ENCODE data around the gene ACAT2.
"Not testable (repeated sequence)": the region's sequence is repeated elsewhere in the genome, so short reads cannot be mapped to it uniquely, and the experiment has no call there.

The ACAT2 gene

DNA sequence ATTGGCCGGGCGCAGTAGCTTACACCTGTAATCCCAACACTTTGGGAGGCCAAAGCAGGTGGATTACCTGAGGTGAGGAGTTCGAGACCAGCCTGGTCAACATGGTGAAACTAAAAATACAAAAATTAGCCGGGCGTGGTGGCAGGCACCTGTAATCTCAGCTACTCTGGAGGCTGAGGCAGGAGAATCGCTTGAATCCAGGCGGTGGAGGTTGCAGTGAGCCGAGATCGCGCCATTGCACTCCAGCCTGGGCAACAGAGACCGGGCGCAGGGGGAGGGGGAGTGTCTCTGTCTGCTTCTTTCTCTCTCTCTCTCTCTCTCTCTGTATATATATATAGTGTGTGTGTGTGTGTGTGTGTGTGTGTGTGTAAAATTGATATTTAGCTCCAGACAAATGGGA lies 29.3 kb upstream of the ACAT2 start:
- Histone ChIP-seq H3K4me1 (ENCODE audit: control insufficient read depth in 1 of 2, insufficient read depth in 2 of 2, low read length in 2 of 2) (peaks cover 0 to 43% of the 10 kb centered on the region in 2 donors), H3K36me3 (ENCODE audit: control insufficient read depth in 1 of 2, insufficient read depth in 2 of 2, low read length in 2 of 2) (peaks cover under 1 to 10% of the 10 kb centered on the region in 2 donors)
- H3K9me3 ChIP-seq (ENCODE audit: control insufficient read depth in 1 of 2, low read length in 2 of 2); H3K4me3 ChIP-seq (ENCODE audit: low read depth in 1 of 2, low read length in 2 of 2); H3K27ac ChIP-seq (ENCODE audit: low read length); H3K27me3 ChIP-seq (ENCODE audit: low read depth, low read length): not testable (repeated sequence)

DNA sequence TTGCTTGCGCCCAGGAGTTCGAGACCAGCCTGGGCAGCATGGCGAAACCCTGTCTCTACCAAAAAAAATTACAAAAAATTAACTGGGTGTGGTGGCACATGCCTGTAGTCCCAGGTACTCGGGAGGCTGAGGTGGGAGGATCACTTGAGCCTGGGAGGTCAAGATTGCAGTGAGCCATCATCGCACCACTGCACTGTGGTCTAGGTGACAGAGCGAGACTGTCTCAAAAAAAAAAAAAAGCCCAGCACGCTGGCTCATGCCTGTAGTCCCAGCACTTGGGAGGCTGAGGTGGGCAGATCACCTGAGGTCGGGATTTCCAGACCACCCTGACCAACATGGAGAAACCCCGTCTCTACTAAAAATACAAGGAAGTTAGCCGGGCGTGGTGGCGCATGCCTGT lies 28.4 kb upstream of the ACAT2 start:
- not testable (repeated sequence) for H3K36me3 ChIP-seq (ENCODE audit: control insufficient read depth in 1 of 2, insufficient read depth in 2 of 2, low read length in 2 of 2)
- peaks cover 0 to 43% of the 10 kb centered on the region in 2 donors for H3K4me1 ChIP-seq (ENCODE audit: control insufficient read depth in 1 of 2, insufficient read depth in 2 of 2, low read length in 2 of 2)

DNA sequence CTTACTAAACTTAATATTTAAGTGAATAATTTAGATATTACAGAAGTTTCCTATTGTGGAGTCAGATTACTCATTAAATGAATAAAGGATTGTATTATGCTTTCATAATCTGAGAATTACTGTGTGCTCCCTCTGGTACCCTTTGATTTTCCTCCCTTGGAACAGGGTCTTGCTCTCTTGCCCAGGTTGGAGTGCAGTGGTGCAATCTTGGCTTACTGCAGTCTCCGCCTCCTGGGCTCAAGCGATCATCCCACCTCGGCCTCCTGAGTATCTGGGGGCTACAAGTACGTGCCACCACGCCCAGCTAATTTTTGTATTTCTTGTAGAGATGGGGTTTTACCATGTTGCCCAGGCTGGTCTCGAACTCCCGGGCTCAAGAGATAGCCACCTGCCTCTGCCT lies 24.9 kb upstream of the ACAT2 start:
- Histone ChIP-seq H3K4me3 (ENCODE audit: low read depth in 1 of 2, low read length in 2 of 2) (no peak overlapping the region), H3K27ac (ENCODE audit: low read length) (no peak overlapping the region), H3K9me3 (ENCODE audit: control insufficient read depth in 1 of 2, low read length in 2 of 2) (no peaks in the 10 kb centered on the region), H3K4me1 (ENCODE audit: control insufficient read depth in 1 of 2, insufficient read depth in 2 of 2, low read length in 2 of 2) (peaks cover 0 to 15% of the 10 kb centered on the region in 2 donors), H3K36me3 (ENCODE audit: control insufficient read depth in 1 of 2, insufficient read depth in 2 of 2, low read length in 2 of 2) (peaks cover 8 to 29% of the 10 kb centered on the region in 2 donors), H3K27me3 (ENCODE audit: low read depth, low read length) (no peaks in the 10 kb centered on the region)

More for the DNA sequence above, 28.4 kb upstream of the ACAT2 start:
- H3K9me3 ChIP-seq (ENCODE audit: control insufficient read depth in 1 of 2, low read length in 2 of 2); H3K27me3 ChIP-seq (ENCODE audit: low read depth, low read length); H3K4me3 ChIP-seq (ENCODE audit: low read depth in 1 of 2, low read length in 2 of 2); H3K27ac ChIP-seq (ENCODE audit: low read length): not testable (repeated sequence)

DNA sequence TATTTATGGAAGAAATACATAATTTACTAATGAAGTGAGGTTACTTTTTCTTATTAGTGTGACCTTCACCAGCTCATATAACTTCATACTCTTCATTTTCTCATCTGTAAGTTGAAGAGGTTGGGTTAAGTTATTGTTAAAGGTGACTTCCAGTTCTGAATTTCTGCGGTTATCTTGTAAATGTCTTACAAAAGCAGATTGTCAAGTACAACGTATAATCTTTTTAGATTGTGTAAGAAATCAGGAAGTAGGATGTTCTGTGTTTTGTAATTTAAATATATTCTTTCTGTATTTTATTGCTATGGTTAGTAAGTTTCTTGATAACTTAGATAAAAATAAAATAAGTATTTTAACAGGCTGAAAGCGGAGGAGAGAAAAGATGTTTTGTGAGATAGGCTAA lies 22.5 kb upstream of the ACAT2 start:
- H3K4me3 ChIP-seq (ENCODE audit: low read depth in 1 of 2, low read length in 2 of 2), result no peak overlapping the region
- peaks cover 23 to 42% of the 10 kb centered on the region in 2 donors for H3K36me3 ChIP-seq (ENCODE audit: control insufficient read depth in 1 of 2, insufficient read depth in 2 of 2, low read length in 2 of 2)
- H3K27ac ChIP-seq (ENCODE audit: low read length), result no peak overlapping the region
- H3K27me3 ChIP-seq (ENCODE audit: low read depth, low read length), result no peaks in the 10 kb centered on the region
- peaks cover 0 to 9% of the 10 kb centered on the region in 2 donors for H3K4me1 ChIP-seq (ENCODE audit: control insufficient read depth in 1 of 2, insufficient read depth in 2 of 2, low read length in 2 of 2)
- no peaks in the 10 kb centered on the region for H3K9me3 ChIP-seq (ENCODE audit: control insufficient read depth in 1 of 2, low read length in 2 of 2)

DNA sequence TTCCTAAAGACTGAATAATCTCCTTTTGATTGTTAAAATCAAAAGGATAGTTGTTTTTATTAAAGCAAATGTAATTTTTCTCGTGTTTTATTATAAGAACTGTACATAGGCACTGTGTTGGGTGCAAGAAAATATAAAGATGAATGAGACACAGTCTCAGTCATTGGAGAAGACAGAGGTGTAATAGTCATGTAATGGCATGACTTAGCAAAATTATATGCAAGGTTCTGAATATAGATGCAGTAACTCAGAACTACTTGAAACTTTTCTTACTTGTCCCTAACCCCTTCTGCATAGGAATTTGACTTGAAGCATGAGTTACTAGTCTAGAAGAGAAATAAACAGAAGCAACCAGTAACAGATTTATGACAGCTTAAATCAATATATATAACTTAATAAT lies 19.7 kb upstream of the ACAT2 start:
- Histone ChIP-seq H3K27ac (ENCODE audit: low read length) (no peak overlapping the region), H3K27me3 (ENCODE audit: low read depth, low read length) (no peaks in the 10 kb centered on the region), H3K4me1 (ENCODE audit: control insufficient read depth in 1 of 2, insufficient read depth in 2 of 2, low read length in 2 of 2) (peaks cover 0 to 5% of the 10 kb centered on the region in 2 donors), H3K36me3 (ENCODE audit: control insufficient read depth in 1 of 2, insufficient read depth in 2 of 2, low read length in 2 of 2) (peaks cover 50 to 70% of the 10 kb centered on the region in 2 donors), H3K4me3 (ENCODE audit: low read depth in 1 of 2, low read length in 2 of 2) (no peak overlapping the region), H3K9me3 (ENCODE audit: control insufficient read depth in 1 of 2, low read length in 2 of 2) (no peaks in the 10 kb centered on the region)

DNA sequence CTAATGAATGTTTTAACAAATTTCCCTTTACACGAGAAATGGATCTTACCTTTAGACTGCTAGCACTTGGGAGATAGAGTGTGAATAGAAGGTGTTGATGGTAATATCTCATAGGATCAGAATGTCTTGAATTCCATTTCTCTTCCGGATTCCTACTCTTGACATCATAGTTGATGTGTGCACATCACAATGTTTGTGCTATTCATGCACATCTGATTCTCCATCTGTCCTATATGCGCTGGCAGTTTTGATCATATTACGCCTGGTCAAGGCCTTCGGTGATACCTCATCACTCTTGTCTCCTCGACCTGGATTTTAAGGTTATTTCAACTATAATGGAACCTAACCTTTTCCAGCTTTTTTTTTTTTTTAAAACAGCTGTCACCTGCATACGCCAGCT lies 16.8 kb upstream of the ACAT2 start:
- Histone ChIP-seq H3K9me3 (ENCODE audit: control insufficient read depth in 1 of 2, low read length in 2 of 2) (no peaks in the 10 kb centered on the region), H3K4me1 (ENCODE audit: control insufficient read depth in 1 of 2, insufficient read depth in 2 of 2, low read length in 2 of 2) (no peaks in the 10 kb centered on the region), H3K4me3 (ENCODE audit: low read depth in 1 of 2, low read length in 2 of 2) (no peak overlapping the region), H3K27ac (ENCODE audit: low read length) (no peak overlapping the region), H3K36me3 (ENCODE audit: control insufficient read depth in 1 of 2, insufficient read depth in 2 of 2, low read length in 2 of 2) (peaks cover 69 to 70% of the 10 kb centered on the region in 2 donors), H3K27me3 (ENCODE audit: low read depth, low read length) (no peaks in the 10 kb centered on the region)

DNA sequence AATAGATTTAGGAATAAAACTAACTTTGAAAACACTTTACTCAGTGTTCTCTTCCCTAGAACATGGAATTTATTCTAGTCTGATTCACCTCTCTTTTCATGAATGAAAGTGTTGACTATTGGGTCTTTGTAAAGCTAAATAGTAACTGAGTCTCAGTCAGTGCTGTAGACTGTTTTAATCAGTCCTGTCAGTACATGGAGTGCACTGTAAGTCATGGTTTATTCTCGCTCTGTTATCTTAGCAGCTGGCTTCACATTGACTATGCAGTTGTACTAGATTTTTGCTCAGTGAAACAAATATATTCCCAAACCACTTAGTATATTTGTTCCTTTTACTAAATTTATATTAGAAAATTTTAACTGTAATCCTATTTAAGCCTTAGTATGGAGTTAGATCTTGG lies 15.1 kb upstream of the ACAT2 start:
- Histone ChIP-seq H3K36me3 (ENCODE audit: control insufficient read depth in 1 of 2, insufficient read depth in 2 of 2, low read length in 2 of 2) (peaks cover 67 to 68% of the 10 kb centered on the region in 2 donors), H3K4me1 (ENCODE audit: control insufficient read depth in 1 of 2, insufficient read depth in 2 of 2, low read length in 2 of 2) (no peaks in the 10 kb centered on the region), H3K27ac (ENCODE audit: low read length) (no peak overlapping the region), H3K27me3 (ENCODE audit: low read depth, low read length) (no peaks in the 10 kb centered on the region), H3K4me3 (ENCODE audit: low read depth in 1 of 2, low read length in 2 of 2) (no peak overlapping the region), H3K9me3 (ENCODE audit: control insufficient read depth in 1 of 2, low read length in 2 of 2) (no peaks in the 10 kb centered on the region)

DNA sequence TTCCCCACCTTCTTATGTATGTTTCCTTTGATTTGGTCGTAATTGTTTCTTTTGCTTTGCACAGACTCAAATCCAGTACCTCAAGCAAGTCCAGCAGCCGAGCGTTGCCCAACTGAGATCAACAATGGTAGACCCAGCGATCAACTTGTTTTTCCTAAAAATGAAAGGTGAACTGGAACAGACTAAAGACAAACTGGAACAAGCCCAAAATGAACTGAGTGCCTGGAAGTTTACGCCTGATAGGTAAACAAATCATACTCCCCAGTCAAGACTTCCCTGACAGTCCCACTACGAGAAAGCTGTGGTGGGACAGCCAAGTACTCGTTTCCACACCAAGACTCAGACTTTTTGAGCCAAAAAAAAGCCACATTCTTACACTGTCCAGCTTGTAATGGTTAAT lies 13.7 kb upstream of the ACAT2 start:
- not testable (repeated sequence) for H3K4me3 ChIP-seq (ENCODE audit: low read depth in 1 of 2, low read length in 2 of 2); H3K4me1 ChIP-seq (ENCODE audit: control insufficient read depth in 1 of 2, insufficient read depth in 2 of 2, low read length in 2 of 2); H3K9me3 ChIP-seq (ENCODE audit: control insufficient read depth in 1 of 2, low read length in 2 of 2); H3K27ac ChIP-seq (ENCODE audit: low read length); H3K27me3 ChIP-seq (ENCODE audit: low read depth, low read length)
- peaks cover 69 to 77% of the 10 kb centered on the region in 2 donors for H3K36me3 ChIP-seq (ENCODE audit: control insufficient read depth in 1 of 2, insufficient read depth in 2 of 2, low read length in 2 of 2)

DNA sequence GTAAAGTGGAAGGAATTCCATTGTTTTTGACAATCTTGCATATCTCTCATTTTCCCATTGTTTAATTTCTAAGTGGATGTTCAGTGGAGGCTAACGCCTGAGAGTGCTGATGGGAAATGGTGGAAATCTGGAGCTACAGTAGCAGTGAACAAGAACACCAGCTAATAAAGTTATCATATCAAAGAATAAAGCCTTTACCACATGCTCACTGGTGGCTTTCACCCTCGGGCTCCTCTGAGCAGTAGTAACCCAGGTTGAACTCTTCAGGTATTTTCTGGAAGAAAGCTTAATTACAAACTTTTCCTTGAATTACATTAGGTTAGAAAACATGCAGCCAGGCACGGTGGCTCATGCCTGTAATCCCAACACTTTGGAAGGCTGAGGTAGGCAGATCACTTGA lies 10.4 kb upstream of the ACAT2 start:
- H3K27me3 ChIP-seq (ENCODE audit: low read depth, low read length), result no peaks in the 10 kb centered on the region
- H3K36me3 ChIP-seq (ENCODE audit: control insufficient read depth in 1 of 2, insufficient read depth in 2 of 2, low read length in 2 of 2), result peaks cover 67 to 70% of the 10 kb centered on the region in 2 donors
- no peaks in the 10 kb centered on the region for H3K9me3 ChIP-seq (ENCODE audit: control insufficient read depth in 1 of 2, low read length in 2 of 2)
- no peak overlapping the region for H3K4me3 ChIP-seq (ENCODE audit: low read depth in 1 of 2, low read length in 2 of 2)
- no peak overlapping the region for H3K27ac ChIP-seq (ENCODE audit: low read length)
- H3K4me1 ChIP-seq (ENCODE audit: control insufficient read depth in 1 of 2, insufficient read depth in 2 of 2, low read length in 2 of 2), result no peaks in the 10 kb centered on the region

DNA sequence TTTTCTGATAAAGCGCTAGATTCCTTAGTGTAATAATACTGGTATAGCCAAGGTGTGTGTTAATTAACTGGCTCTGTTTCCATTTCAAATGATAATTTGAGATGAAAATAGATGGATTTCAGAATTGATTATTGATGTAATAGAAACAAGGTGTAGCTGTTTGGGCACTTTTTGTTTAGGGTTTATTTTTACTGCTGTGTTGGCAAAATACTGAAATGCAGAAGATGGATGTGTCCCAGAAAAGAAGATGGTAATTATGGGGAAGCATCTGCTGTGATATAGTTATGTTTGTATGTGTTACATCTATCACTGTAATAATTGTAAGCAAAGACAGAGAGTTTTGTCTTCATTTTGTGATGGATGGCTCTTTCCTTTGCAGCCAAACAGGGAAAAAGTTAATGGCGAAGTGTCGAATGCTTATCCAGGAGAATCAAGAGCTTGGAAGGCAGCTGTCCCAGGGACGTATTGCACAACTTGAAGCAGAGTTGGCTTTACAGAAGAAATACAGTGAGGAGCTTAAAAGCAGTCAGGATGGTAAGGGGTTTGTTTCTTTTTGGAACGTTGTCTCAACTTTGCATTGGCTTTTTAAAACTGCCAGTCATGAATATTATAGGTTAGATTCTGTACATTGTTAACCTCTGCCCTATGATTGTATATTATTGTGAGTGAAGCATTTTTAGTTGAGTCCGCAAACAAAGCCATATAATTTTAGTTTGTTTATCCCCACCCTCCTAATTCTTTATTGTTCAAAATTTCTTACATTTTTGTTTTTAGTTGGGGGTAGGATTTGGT lies 8.6 kb upstream of the ACAT2 start:
- Histone ChIP-seq H3K36me3 (ENCODE audit: control insufficient read depth in 1 of 2, insufficient read depth in 2 of 2, low read length in 2 of 2) (peaks cover 56 to 60% of the 10 kb centered on the region in 2 donors), H3K9me3 (ENCODE audit: control insufficient read depth in 1 of 2, low read length in 2 of 2) (no peaks in the 10 kb centered on the region), H3K4me3 (ENCODE audit: low read depth in 1 of 2, low read length in 2 of 2) (no peak overlapping the region), H3K27ac (ENCODE audit: low read length) (no peak overlapping the region), H3K4me1 (ENCODE audit: control insufficient read depth in 1 of 2, insufficient read depth in 2 of 2, low read length in 2 of 2) (no peaks in the 10 kb centered on the region), H3K27me3 (ENCODE audit: low read depth, low read length) (no peaks in the 10 kb centered on the region)

DNA sequence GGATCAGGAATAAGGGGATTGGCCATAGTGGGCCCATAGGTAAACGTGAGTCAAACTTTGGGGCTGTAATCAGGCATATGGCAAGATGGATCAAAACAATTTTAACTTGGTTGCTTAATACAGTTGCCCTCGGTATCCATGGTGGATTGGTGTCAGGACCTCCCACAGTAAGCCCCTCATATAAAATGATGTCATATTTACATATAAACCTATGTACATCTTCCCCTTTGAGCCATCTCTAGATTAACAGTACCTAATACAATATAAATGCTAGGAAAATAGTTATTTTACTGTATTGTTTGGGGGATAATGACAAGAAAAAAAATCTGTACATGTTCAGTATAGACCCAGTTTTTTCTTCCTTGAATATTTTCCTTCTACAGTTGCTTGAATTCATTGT lies 7.4 kb upstream of the ACAT2 start:
- H3K4me1 ChIP-seq (ENCODE audit: control insufficient read depth in 1 of 2, insufficient read depth in 2 of 2, low read length in 2 of 2), result no peaks in the 10 kb centered on the region
- H3K4me3 ChIP-seq (ENCODE audit: low read depth in 1 of 2, low read length in 2 of 2), result no peak overlapping the region
- peaks cover 49 to 58% of the 10 kb centered on the region in 2 donors for H3K36me3 ChIP-seq (ENCODE audit: control insufficient read depth in 1 of 2, insufficient read depth in 2 of 2, low read length in 2 of 2)
- no peaks in the 10 kb centered on the region for H3K27me3 ChIP-seq (ENCODE audit: low read depth, low read length)
- H3K9me3 ChIP-seq (ENCODE audit: control insufficient read depth in 1 of 2, low read length in 2 of 2), result no peaks in the 10 kb centered on the region
- no peak overlapping the region for H3K27ac ChIP-seq (ENCODE audit: low read length)

Data from muscle layer of duodenum (tissue), 2 donors.